ACC112 (cell line): ENCODE measurements around the gene TWF1.

Source experiments
- H2AFZ ChIP-seq: fragments of 200-600 bp; sonication (generic); one replicate; pipeline ENCODE4 v1.6.0; 2017; ENCODE audit warnings: antibody characterized with exemption, low read length; ENCODE audit not compliant: unreplicated experiment
- H3K27ac ChIP-seq: fragments of 200-600 bp; sonication (generic); 2 replicates; pipeline ENCODE4 v1.5.1; 2014; ENCODE audit warnings: low read depth, mild to moderate bottlenecking, antibody characterized with exemption, low read length, moderate library complexity
- H3K27me3 ChIP-seq: fragments of 200-600 bp; sonication (generic); 2 replicates; pipeline ENCODE4 v1.6.1; 2014; ENCODE audit warnings: mild to moderate bottlenecking, antibody characterized with exemption, low read length, moderate library complexity, mixed read lengths; ENCODE audit not compliant: insufficient read depth
- H3K36me3 ChIP-seq: fragments of 200-600 bp; sonication (generic); 2 replicates; pipeline ENCODE4 v1.6.1; 2016; ENCODE audit warnings: mild to moderate bottlenecking, antibody characterized with exemption, low read length, moderate library complexity, mixed read lengths; ENCODE audit not compliant: insufficient read depth
- H3K4me1 ChIP-seq: fragments of 200-600 bp; sonication (generic); one replicate; pipeline ENCODE4 v1.6.1; 2016; ENCODE audit warnings: low read length, mixed read lengths; ENCODE audit not compliant: insufficient read depth, unreplicated experiment, control insufficient read depth
- H3K4me3 ChIP-seq: fragments of 200-600 bp; sonication (generic); 2 replicates; pipeline ENCODE4 v1.5.1; 2014; ENCODE audit warnings: mild to moderate bottlenecking, low read depth, low read length
- H3K79me2 ChIP-seq: fragments of 200-600 bp; sonication (generic); one replicate; pipeline ENCODE4 v1.6.0; 2016; ENCODE audit warnings: low read length; ENCODE audit not compliant: control insufficient read depth, unreplicated experiment, insufficient read depth

TWF1 gene

DNA sequence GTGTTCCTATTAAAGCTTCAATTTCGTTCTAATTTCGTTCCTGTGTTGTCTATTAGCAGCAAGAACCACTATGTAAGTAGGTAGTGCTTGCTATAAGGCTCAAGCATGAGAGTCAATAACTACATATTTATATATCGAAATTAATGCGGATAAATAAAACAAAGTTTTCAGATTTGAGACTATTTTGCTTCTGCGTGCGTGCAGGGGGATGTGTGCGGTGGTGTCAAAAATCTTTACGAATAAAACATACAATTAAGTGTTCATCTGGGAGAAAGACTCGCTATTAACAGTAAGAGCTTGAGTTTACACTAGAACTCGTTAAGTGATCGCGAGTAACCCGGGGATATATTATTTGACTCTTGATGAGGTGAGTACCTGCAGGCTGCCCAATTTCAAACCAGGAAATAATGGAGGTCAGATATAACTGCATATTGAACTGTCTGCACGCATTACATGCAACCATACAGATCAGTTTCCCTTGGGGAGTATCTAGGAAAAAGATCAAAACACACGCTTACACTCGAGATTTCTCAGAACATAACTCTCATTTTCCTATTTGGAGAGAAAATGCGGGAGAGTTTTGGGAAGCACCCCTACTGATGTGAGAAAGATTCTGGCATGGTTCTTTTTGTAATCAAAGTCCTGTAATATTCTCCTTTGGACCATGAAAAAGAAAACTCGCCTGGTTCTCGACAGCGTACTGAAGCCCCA, 813 bp downstream of the TWF1 start:
- Histone ChIP-seq H3K4me1 (peaks cover 18% of the 10 kb centered on the region), H3K27ac (peak overlapping the region; percentile 89), H3K27me3 (no peaks in the 10 kb centered on the region), H3K36me3 (peaks cover 10% of the 10 kb centered on the region; the same call in 1 of the 2 replicates), H2AFZ (peak overlapping the region; percentile 96), H3K79me2 (peaks cover 39% of the 10 kb centered on the region), H3K4me3 (peak overlapping the region; percentile 93)

GRCh38 chr12:43797561-43798217, 8.4 kb downstream of the TWF1 start:
- Histone ChIP-seq H3K4me3 (no peak overlapping the region), H2AFZ (no peak overlapping the region), H3K27ac (no peak overlapping the region), H3K79me2 (peaks cover 7% of the 10 kb centered on the region), H3K4me1 (peaks cover 7% of the 10 kb centered on the region), H3K36me3 (peaks cover 30% of the 10 kb centered on the region), H3K27me3 (no peaks in the 10 kb centered on the region)

- Histone ChIP-seq H3K79me2 (no peaks in the 10 kb centered on the region), H3K27ac (no peak overlapping the region), H3K4me3 (no peak overlapping the region), H3K27me3 (no peaks in the 10 kb centered on the region), H3K4me1 (peaks cover 4% of the 10 kb centered on the region), H3K36me3 (peaks cover 28% of the 10 kb centered on the region), H2AFZ (no peak overlapping the region)
Measured at GRCh38 chr12:43795716-43796280, 10.3 kb downstream of the TWF1 start.

GRCh38 chr12:43789941-43790340, 16.2 kb downstream of the TWF1 start:
- no peak overlapping the region for H3K4me3 ChIP-seq
- H2AFZ ChIP-seq = no peak overlapping the region
- H3K4me1 ChIP-seq = peaks cover 3% of the 10 kb centered on the region
- H3K27ac ChIP-seq = no peak overlapping the region
- H3K36me3 ChIP-seq = peaks cover under 1% of the 10 kb centered on the region; the same call in 1 of the 2 replicates
- H3K79me2 ChIP-seq = no peaks in the 10 kb centered on the region
- no peaks in the 10 kb centered on the region for H3K27me3 ChIP-seq

GRCh38 chr12:43786899-43787693, 19.0 kb downstream of the TWF1 start:
- Histone ChIP-seq H2AFZ (no peak overlapping the region), H3K79me2 (no peaks in the 10 kb centered on the region), H3K27me3 (no peaks in the 10 kb centered on the region), H3K27ac (no peak overlapping the region), H3K4me3 (no peak overlapping the region), H3K4me1 (peaks cover 3% of the 10 kb centered on the region), H3K36me3 (peaks cover 4% of the 10 kb centered on the region; the same call in 1 of the 2 replicates)

- H3K4me1 ChIP-seq = no peaks in the 10 kb centered on the region
- H3K36me3 ChIP-seq = peaks cover 16% of the 10 kb centered on the region
- H2AFZ ChIP-seq = no peak overlapping the region
- no peak overlapping the region for H3K27ac ChIP-seq
- no peak overlapping the region for H3K4me3 ChIP-seq
- H3K27me3 ChIP-seq = no peaks in the 10 kb centered on the region
- no peaks in the 10 kb centered on the region for H3K79me2 ChIP-seq
Measured at GRCh38 chr12:43776498-43776897, 29.6 kb downstream of the TWF1 start.

- Histone ChIP-seq H3K79me2 (no peaks in the 10 kb centered on the region), H3K27me3 (no peaks in the 10 kb centered on the region), H2AFZ (no peak overlapping the region), H3K36me3 (0 out of 2 replicates have a peak, but pooled peaks cover 14% of the 10 kb centered on the region), H3K4me3 (no peak overlapping the region), H3K4me1 (no peaks in the 10 kb centered on the region), H3K27ac (no peak overlapping the region)
Measured at GRCh38 chr12:43766291-43766690, 39.8 kb downstream of the TWF1 start.

DNA sequence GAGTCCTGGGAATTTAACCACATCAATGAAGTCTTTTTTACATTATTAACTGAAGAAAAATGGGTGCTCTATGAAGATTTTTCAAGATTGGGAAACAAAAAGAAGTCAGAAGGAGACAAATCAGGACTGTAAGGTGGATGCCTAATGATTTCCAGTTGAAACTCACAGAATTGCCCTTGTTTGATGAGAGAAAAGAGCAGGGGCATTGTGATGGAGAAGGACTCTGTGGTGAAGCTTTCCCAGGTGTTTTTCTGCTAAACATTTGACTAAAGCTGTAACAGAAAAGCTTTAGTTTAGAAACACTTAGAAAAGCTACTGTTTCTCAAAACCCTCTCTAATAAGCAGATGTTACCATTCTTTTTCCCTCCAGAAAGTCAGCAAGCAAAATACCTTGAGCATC, 41.6 kb downstream of the TWF1 start:
- Histone ChIP-seq H3K27me3 (no peaks in the 10 kb centered on the region), H2AFZ (no peak overlapping the region), H3K79me2 (peaks cover 10% of the 10 kb centered on the region), H3K36me3 (0 out of 2 replicates have a peak, but pooled peaks cover 3% of the 10 kb centered on the region), H3K27ac (no peak overlapping the region), H3K4me3 (no peak overlapping the region), H3K4me1 (peaks cover 10% of the 10 kb centered on the region)

DNA sequence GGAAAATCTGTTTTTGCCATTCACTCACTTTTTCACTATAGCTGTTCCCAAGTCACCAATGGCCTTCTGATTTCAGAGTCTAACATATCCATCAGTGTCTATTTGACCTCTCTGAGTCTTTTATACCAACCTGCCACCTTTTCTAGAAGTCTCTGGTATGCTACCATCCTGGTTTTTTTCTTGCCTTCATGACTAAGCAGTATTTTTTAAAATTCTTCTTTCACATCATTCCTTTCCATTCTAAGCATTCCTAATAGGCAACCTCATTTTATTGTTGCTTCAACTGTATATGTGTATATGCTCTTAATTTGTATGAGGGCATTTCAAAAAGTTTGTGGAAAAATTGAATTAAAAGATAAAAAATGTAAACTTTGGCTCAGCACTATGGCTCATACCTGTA, 42.3 kb downstream of the TWF1 start:
- H3K36me3 ChIP-seq = 0 out of 2 replicates have a peak, but pooled peaks cover 3% of the 10 kb centered on the region
- no peak overlapping the region for H2AFZ ChIP-seq
- no peak overlapping the region for H3K27ac ChIP-seq
- H3K27me3 ChIP-seq = no peaks in the 10 kb centered on the region
- H3K79me2 ChIP-seq = peaks cover 10% of the 10 kb centered on the region
- no peak overlapping the region for H3K4me3 ChIP-seq
- peaks cover 10% of the 10 kb centered on the region for H3K4me1 ChIP-seq

DNA sequence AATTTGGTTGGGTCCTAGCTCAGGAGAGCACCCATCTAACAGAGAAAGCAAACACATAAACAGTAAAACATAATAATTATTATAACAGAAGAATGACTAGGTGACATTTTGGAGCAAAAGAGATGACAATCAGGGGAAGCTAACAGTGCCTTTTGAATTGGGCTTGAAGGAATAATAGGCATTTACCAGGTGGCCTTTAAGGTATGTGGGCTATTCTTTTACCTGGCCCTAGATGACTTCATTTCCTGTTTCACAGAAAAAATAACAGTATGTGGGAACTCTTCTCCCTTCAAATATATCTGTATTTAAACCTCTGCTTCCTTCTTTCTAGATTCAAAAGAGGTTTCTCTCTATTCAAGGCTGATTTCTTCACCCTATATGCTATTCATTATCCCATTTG, 43.5 kb downstream of the TWF1 start:
- H3K27ac ChIP-seq = no peak overlapping the region
- H3K79me2 ChIP-seq = peaks cover 17% of the 10 kb centered on the region
- H3K27me3 ChIP-seq = no peaks in the 10 kb centered on the region
- H3K36me3 ChIP-seq = no peaks in the 10 kb centered on the region
- H2AFZ ChIP-seq = no peak overlapping the region
- H3K4me1 ChIP-seq = peaks cover 15% of the 10 kb centered on the region
- no peak overlapping the region for H3K4me3 ChIP-seq
